Cardiac muscle cell (in vitro differentiated cells and primary cell): ENCODE results near the gene PLEKHO2. TPM values are rescaled to one million over a fixed set of nuclear protein-coding genes. Genes with fewer than 3 reads are reported as not detected.

Experiments
- DNase-seq, 2 donors: peaks; one replicate each; pipeline versions ENCODE4 v3.0.0 to v3.0.0-alpha.2; 2010 to 2017; ENCODE audit warnings: low read depth in 1 of 2, low spot score in 1 of 2
- H3K27ac ChIP-seq: fragments of 200-600 bp; sonication (generic); 2 replicates; pipeline ENCODE4 v1.5.1; 2016
- H3K27me3 ChIP-seq: fragments of 200-600 bp; sonication (generic); 2 replicates; pipeline ENCODE4 v1.6.0; 2016; ENCODE audit warnings: control low read depth
- H3K36me3 ChIP-seq: fragments of 200-600 bp; sonication (generic); 2 replicates; pipeline ENCODE4 v1.5.1; 2016; ENCODE audit warnings: control low read depth
- H3K4me1 ChIP-seq: fragments of 200-600 bp; sonication (generic); 2 replicates; pipeline ENCODE4 v1.8.1; 2017; ENCODE audit warnings: low read depth, mild to moderate bottlenecking, mixed run types
- H3K4me3 ChIP-seq: fragments of 200-600 bp; sonication (generic); 2 replicates; pipeline ENCODE4 v1.5.1; 2016; ENCODE audit warnings: mild to moderate bottlenecking
- H3K9me3 ChIP-seq: fragments of 200-600 bp; sonication (generic); 2 replicates; pipeline ENCODE4 v1.5.1; 2017; ENCODE audit warnings: low read depth, mild to moderate bottlenecking, control low read depth
- CTCF ChIP-seq: IDR thresholded peaks from 2 replicates; pipeline ENCODE4 v1.5.1; 2012; ENCODE audit warnings: low read depth, mild to moderate bottlenecking, low read length
- polyA plus RNA-seq: library from polyadenylated mRNA; unstranded; fragments of >200 nt; fragmentation: Nextera tagmentation; extraction: Ambion mirVana; gene quantifications from 2 replicates; pipeline ENCODE4 v1.2.1, GENCODE V29; 2016
- total RNA-seq: library from RNA; depleted of rRNA; stranded (reverse); fragments of >200 nt; gene quantifications from 2 replicates; pipeline ENCODE4 v1.2.3, GENCODE V29; 2016

Gene PLEKHO2
- total and polyA plus RNA-seq, 2 experiments from 2014 or later = 9.3 to 9.4 TPM

GRCh38 chr15:64855205-64855975, 13.7 kb downstream of the PLEKHO2 start:
- no peak overlapping the region for H3K4me3 ChIP-seq
- peaks cover 2% of the 10 kb centered on the region for H3K36me3 ChIP-seq
- H3K9me3 ChIP-seq = no peaks in the 10 kb centered on the region
- no peaks in the 10 kb centered on the region for H3K27me3 ChIP-seq
- no peak for DNase-seq
- peaks cover 14% of the 10 kb centered on the region for H3K4me1 ChIP-seq
- peak overlapping the region; percentile 73 for H3K27ac ChIP-seq
- TF ChIP-seq CTCF = no peak

GRCh38 chr15:64856429-64857145, 14.9 kb downstream of the PLEKHO2 start:
- no peak overlapping the region for H3K4me3 ChIP-seq
- peaks cover 2% of the 10 kb centered on the region for H3K36me3 ChIP-seq
- no peaks in the 10 kb centered on the region for H3K27me3 ChIP-seq
- peak; percentile 32 to 76 for DNase-seq
- H3K27ac ChIP-seq = peak overlapping the region; percentile 73
- H3K4me1 ChIP-seq = peaks cover 14% of the 10 kb centered on the region
- no peaks in the 10 kb centered on the region for H3K9me3 ChIP-seq
- peak; percentile 11 for TF ChIP-seq CTCF

GRCh38 chr15:64857421-64857820, 15.7 kb downstream of the PLEKHO2 start:
- H3K4me1 ChIP-seq = peaks cover 14% of the 10 kb centered on the region
- no peaks in the 10 kb centered on the region for H3K27me3 ChIP-seq
- peak overlapping the region; percentile 73 for H3K27ac ChIP-seq
- peak in 1 of 2 donors; percentile 81 for DNase-seq
- no peak for TF ChIP-seq CTCF
- no peak overlapping the region for H3K4me3 ChIP-seq
- H3K36me3 ChIP-seq = peaks cover 2% of the 10 kb centered on the region
- no peaks in the 10 kb centered on the region for H3K9me3 ChIP-seq

GRCh38 chr15:64858021-64858575, 16.4 kb downstream of the PLEKHO2 start:
- no peaks in the 10 kb centered on the region for H3K9me3 ChIP-seq
- no peak for TF ChIP-seq CTCF
- H3K4me3 ChIP-seq = no peak overlapping the region
- DNase-seq = no peak
- H3K27me3 ChIP-seq = no peaks in the 10 kb centered on the region
- peak overlapping the region; percentile 73 for H3K27ac ChIP-seq
- H3K4me1 ChIP-seq = peaks cover 14% of the 10 kb centered on the region
- H3K36me3 ChIP-seq = peaks cover 2% of the 10 kb centered on the region

GRCh38 chr15:64859226-64859625, 17.5 kb downstream of the PLEKHO2 start:
- no peak for DNase-seq

More at GRCh38 chr15:64859226-64859625, 17.5 kb downstream of the PLEKHO2 start:
- Histone ChIP-seq H3K9me3 (no peaks in the 10 kb centered on the region), H3K27me3 (no peaks in the 10 kb centered on the region), H3K4me1 (peaks cover 14% of the 10 kb centered on the region), H3K36me3 (peaks cover 2% of the 10 kb centered on the region), H3K4me3 (no peak overlapping the region), H3K27ac (no peak overlapping the region)
- no peak for TF ChIP-seq CTCF
